HG03064 (cell line): ENCODE results near the gene EIF4G2.
A peak's percentile ranks its signal among the peaks of the same experiment; 100 is the strongest.

Experiments used
- ATAC-seq: cut with Tn5 transposase; IDR thresholded peaks from one replicate; pipeline ENCODE4 v1.9.1; 2021; ENCODE audit warnings: low read depth; ENCODE audit not compliant: unreplicated experiment

The EIF4G2 gene

DNA sequence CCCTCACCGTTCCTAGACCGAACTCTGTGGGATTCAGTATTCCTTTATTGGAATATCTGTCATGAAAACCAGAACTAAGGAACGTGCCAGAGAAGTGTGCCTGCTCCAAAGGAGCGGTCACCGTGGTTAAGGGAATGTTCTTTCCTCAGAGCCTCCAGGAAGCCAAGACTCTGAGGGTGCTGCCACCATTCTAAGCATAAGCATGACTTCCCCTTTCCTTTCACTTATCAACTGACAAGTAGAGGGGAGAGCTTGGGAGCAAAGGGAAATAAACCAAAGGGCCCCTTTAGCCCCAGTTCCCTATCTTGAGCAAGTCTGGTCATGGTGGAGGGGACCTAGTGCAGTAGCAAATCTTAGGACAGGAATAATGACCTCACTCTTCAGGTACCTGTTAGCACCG, 30.9 kb downstream of the EIF4G2 start:
- ATAC-seq, result no peak

GRCh38 chr11:10777393-10777793, 31.3 kb downstream of the EIF4G2 start:
- ATAC-seq, result no peak

GRCh38 chr11:10774811-10775210, 33.9 kb downstream of the EIF4G2 start:
- no peak for ATAC-seq

- no peak for ATAC-seq
These were observed 37.3 kb downstream of the EIF4G2 start for GRCh38 chr11:10771457-10771856.

DNA sequence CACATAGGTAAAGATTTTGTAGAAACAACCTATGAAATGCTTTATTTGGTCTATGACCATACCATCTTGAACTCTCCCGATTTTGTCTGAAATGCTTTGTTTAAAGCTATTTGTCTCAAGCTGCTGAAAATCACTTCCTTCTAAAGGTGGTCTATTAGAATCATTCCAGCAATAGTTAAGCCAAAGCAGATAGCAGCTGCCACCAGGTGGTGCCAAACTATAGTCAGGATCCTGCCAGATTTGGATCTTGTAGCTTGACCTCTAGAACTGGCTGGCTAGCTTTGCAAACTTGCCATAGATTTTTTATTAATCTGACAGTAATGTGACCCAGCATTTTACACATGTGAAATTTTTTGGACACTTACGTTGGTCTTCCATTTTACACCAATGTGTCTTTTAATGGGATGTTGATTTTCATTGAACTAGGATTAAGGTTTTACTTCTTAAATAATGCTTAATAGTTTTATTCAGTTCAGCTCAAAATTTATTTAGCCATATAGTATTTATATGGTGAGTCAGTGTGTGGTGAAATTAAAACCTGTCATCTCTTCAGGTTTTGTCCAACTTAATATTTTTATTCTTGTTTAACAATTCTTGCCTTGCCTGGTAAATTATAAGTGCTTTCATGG, 38.0 kb downstream of the EIF4G2 start:
- ATAC-seq, result no peak

DNA sequence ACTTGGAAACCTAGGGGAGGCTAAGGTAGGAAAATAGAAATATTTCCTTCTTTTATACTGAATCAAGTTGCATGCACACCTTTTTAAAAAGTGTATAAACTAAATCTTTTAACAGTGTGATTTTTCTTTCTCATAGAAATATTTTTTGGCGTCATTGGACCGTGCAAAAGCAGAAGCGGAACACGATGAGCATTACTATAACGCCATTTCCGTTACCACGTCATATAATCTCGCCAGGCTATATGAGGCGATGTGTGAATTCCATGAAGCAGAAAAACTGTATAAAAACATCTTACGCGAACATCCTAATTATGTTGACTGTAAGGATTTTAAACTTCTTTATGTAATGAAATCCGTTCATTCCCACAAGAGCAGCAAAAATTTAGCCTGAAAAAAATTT, 44.3 kb downstream of the EIF4G2 start:
- ATAC-seq, result no peak

DNA sequence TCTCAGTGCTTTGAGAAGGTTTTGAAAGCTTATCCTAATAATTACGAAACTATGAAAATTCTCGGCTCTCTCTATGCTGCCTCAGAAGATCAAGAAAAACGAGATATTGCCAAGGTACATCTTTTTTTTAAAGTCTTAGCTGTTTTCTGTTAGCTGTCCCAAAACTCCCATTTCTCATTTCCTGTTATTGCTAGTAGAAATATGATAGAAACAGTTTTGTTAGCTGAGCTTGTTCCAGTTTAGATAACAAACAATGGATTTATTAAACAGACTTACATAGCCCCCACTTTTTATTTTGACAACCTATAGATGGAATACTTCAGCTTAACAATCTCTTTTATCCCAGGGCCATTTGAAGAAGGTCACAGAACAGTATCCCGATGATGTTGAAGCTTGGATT, 45.0 kb downstream of the EIF4G2 start:
- no peak for ATAC-seq

DNA sequence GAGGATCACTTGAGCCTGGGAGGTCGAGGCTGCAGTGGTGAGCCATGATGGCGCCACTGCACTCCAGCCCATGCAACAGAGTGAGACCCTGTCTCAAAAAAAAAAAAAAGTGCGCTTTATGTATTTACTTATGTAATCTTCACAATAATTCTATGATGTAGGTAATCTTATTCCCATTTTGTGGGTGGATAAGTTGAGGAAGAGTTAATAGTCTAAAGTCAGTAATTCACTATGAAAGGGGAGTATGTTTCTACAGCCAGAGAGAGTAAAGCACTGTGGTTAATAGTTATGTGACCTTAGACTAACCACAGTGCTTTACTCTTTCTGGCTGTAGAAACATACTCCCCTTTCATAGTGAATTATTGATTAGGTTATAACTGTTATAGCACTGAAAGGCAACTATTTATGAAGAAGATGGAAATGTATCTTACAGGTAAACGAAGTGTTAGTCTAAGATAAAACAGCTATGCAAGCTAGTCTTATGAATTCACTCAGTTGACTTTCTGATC, 45.8 kb downstream of the EIF4G2 start:
- no peak for ATAC-seq

GRCh38 chr11:10762185-10762584, 46.5 kb downstream of the EIF4G2 start:
- ATAC-seq, result peak; percentile 77

- ATAC-seq, result no peak
These were observed 47.5 kb downstream of the EIF4G2 start for GRCh38 chr11:10761085-10761698.

- no peak for ATAC-seq
These were observed 49.8 kb downstream of the EIF4G2 start for GRCh38 chr11:10758957-10759356.

DNA sequence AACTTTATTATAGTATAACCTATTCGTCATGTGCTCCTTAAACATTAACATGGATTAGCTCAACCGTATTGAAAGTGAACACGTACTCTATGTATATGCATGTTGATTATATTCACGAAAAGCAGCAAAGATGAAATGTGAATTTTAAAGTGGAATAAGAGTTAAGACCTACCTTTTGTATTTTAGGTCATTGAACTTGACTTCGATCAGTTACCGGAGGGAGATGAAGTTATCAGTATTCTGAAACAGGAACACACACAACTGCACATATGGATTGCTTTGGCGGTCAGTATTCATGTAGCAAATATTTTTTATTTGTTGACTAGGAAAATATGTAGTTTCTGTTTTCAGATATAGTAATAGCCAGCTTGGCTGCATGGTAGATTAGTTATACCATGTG, 56.2 kb downstream of the EIF4G2 start:
- no peak for ATAC-seq

DNA sequence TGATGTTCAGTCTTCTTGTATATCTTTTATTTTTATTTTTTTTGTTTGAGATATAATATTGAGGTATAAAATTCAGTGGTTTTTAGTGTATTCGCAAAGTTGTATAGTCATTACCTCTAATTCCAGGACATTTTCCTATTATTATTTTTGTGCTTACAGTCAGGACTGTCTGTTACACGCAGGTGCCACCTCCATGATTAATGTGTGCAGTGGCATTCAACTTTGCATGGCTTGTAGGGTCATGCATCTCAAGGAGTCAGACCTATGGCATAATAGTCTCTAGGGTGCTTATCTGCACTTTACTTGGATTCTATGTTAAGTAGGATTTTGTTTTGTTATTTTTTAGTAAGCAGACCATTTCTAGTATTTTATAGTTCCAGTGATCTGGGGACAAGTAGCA, 56.7 kb downstream of the EIF4G2 start:
- ATAC-seq, result no peak

DNA sequence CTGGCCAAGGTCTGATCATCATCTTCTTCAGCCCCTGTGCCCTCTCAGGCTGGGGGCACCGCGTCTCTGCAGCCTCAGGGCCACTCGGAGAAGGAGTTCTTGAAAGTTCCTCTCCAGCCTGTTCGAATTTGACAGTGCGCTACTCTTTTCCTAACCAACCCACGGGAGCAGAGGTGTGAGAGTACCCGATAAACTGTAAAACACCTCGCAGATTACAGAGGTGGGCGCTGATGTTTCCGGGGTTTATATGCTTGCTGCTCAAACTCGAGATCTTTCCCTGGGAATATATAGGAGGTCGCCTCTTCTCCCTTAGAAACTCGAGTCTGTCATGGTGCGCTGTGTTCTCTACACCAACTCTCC, 57.2 kb downstream of the EIF4G2 start:
- ATAC-seq, result peak; percentile 21

DNA sequence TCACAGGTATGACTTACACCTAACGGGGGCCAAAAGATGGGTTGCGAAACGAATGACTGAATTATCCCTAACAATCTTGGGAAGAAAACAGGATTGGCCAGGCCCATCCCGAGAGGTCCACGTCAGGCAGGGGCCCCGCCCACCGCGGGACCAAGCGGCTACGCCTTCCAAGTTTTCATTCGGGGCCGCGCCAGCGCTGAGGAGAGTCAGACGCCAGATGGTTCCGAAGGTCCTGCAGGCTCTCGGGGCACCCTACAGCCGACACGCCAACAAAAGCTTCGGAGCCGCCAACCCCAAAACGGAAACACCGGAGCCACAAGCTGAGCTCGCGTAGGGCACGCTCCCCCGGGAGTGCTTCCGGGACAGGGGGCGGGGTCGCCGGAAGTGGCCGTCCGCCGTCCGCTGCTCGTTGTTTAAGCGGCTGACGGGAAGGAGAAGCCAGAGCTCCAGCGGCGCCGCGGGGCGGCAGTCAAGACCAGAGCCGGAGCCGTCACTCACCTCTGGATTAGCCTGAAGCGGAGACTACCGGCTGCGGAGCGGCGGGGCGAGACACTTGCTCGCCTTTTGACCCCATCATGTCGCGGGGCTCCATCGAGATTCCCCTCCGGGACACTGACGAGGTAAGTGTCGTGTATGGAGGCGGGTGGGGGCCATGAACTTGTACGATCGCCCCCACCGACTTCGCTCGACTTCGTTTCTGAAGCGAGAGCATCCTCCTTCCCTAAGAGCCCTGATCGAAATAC, 57.7 kb downstream of the EIF4G2 start, which contains the start of gene CTR9:
TSS of gene CTR9 (plus strand) at position 409 of the 743 bp plus-strand sequence. CDS start at position 576, 167 bp downstream.
- peak; percentile 91 for ATAC-seq

GRCh38 chr11:10749476-10749875, 59.2 kb downstream of the EIF4G2 start:
- ATAC-seq, result no peak

DNA sequence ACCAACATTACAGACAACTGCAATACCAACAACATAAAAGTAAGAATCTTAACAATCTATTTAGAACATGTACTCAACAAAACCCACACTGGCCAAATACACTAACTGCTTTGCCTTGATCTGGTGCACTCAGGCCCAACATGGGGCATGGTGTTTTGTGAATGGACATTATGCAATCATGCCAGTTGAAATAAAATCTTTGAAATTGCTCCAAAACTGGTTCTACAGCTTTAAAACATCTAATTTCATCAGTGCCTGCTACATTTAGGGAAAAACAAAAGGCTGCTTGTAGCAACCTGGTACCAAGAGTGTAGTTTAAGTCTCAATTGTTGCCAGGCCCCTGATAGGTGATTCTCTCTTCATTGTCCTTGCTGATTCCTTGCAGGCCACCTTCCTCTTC, 61.0 kb downstream of the EIF4G2 start:
- ATAC-seq, result no peak
